Upper lobe of right lung (tissue), 1 donor: ENCODE measurements around the gene LPCAT2. TPM values are rescaled to one million over a fixed set of nuclear protein-coding genes. Genes with fewer than 3 reads are reported as not detected.

Source experiments
- ATAC-seq: fragments of 200-7000 bp; cut with Tn5 transposase; one replicate; pipeline ENCODE4 v1.9.1; 2020; ENCODE audit warnings: mild to moderate bottlenecking, moderate library complexity
- DNase-seq: peaks from one replicate; pipeline ENCODE4 v3.0.0-alpha.2; 2020
- H3K27ac ChIP-seq: fragments of 200-600 bp; one replicate; pipeline ENCODE4 v1.8.0; 2022
- H3K27me3 ChIP-seq: fragments of 200-600 bp; one replicate; pipeline ENCODE4 v1.8.0; 2022; ENCODE audit warnings: mild to moderate bottlenecking
- H3K36me3 ChIP-seq: fragments of 200-600 bp; one replicate; pipeline ENCODE4 v1.8.0; 2022
- H3K4me1 ChIP-seq: fragments of 200-600 bp; one replicate; pipeline ENCODE4 v1.8.0; 2022
- H3K4me3 ChIP-seq: fragments of 200-600 bp; one replicate; pipeline ENCODE4 v1.8.0; 2022; ENCODE audit warnings: mild to moderate bottlenecking
- H3K9me3 ChIP-seq: fragments of 200-600 bp; one replicate; pipeline ENCODE4 v1.8.0; 2022
- intact Hi-C: fragments of 100-400 bp; cut with DNase I; formaldehyde crosslinking; loops from one replicate; pipeline ENCODE4 v1.11.0; 2022
- total RNA-seq: library from RNA; stranded (reverse); fragmentation: NEBNext Ultra II Directional; extraction: Animal tissue kit (Norgen Biotek cat#: 25700); gene quantifications from one replicate; pipeline ENCODE4 v1.2.1, GENCODE V29; 2021
- TF ChIP-seq, protein P1 (sequence below): fragments of 200-600 bp; IDR thresholded peaks from one replicate; pipeline ENCODE4 v1.8.0; 2022; ENCODE audit warnings: antibody characterized with exemption
- donor health status: DM: no; HTN: yes; CAD: no; lungs with severe emphysema.

LPCAT2 gene
- total RNA-seq, 1 donor from 2014 or later, result 32.8 TPM

DNA sequence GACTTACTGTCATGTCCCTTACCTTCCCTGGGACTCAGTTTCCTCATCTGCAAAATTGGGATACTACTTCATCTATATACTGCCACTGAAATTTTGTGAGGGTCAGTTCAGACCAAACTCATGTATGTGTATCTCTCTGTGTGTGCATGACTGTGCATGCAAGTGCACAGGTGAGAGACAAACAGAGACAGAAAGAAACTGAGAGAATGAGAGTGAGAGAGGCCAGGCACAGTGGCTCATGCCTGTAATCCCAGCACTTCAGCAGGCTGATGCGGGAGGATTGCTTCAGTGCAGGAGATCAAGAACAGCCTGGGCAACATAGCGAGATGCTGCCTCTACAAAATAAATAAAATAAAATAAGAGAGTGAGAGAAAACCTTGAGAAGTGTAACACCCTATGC is 114.8 kb downstream of the LPCAT2 start:
- no peak overlapping the region for H3K27ac ChIP-seq
- TF ChIP-seq, protein P1, sequence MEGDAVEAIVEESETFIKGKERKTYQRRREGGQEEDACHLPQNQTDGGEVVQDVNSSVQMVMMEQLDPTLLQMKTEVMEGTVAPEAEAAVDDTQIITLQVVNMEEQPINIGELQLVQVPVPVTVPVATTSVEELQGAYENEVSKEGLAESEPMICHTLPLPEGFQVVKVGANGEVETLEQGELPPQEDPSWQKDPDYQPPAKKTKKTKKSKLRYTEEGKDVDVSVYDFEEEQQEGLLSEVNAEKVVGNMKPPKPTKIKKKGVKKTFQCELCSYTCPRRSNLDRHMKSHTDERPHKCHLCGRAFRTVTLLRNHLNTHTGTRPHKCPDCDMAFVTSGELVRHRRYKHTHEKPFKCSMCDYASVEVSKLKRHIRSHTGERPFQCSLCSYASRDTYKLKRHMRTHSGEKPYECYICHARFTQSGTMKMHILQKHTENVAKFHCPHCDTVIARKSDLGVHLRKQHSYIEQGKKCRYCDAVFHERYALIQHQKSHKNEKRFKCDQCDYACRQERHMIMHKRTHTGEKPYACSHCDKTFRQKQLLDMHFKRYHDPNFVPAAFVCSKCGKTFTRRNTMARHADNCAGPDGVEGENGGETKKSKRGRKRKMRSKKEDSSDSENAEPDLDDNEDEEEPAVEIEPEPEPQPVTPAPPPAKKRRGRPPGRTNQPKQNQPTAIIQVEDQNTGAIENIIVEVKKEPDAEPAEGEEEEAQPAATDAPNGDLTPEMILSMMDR, result no peak

DNA sequence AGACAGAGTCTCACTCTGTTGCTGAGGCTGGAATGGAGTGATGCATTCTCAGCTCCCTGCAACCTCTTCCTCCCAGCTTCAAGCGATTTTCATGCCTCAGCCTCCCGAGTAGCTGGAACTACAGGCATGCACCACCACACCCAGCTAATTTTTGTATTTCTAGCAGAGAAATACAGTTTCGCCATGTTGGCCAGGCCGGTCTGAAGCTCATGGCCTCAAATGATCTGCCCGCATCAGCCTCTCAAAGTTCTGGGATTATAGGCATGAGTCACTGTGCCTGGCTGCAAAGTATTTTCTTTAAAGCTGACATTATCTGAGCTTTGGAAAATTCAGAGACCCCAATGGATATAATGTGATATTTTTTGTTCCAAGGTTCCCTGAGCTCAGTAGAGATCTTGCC is 115.8 kb downstream of the LPCAT2 start:
- TF ChIP-seq, protein P1, result no peak
- Histone ChIP-seq H3K4me1 (no peaks in the 10 kb centered on the region), H3K27ac (no peak overlapping the region), H3K4me3 (no peak overlapping the region), H3K36me3 (no peaks in the 10 kb centered on the region), H3K9me3 (no peaks in the 10 kb centered on the region), H3K27me3 (no peaks in the 10 kb centered on the region)
- ATAC-seq (no peak), DNase-seq (no peak)
- intact Hi-C loops, result no loop called here

More for the DNA sequence above, 114.8 kb downstream of the LPCAT2 start:
- Histone ChIP-seq H3K9me3 (no peaks in the 10 kb centered on the region), H3K4me3 (no peak overlapping the region), H3K27me3 (no peaks in the 10 kb centered on the region), H3K36me3 (no peaks in the 10 kb centered on the region), H3K4me1 (no peaks in the 10 kb centered on the region)
- no peak for DNase-seq
- intact Hi-C loops, result no loop called here
- ATAC-seq, result no peak

DNA sequence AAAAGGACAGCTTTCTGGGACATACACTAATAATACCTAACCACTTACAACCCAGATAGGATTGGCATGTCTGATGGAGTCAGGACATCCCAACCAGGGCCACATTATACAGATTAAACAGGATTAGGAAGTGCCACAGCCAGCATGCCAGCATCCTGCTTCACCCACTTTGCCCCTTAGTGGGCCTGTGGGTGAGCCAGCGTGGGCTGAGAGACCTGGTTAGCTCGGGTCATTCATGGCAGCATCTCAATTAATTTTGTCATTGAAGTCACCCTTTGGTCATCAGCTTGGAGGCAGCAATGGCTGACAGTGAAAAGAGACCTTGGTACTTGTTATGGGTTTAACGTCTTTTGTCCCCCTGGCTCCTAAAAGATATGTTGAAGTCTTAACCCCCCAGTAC is 117.0 kb downstream of the LPCAT2 start:
- ATAC-seq (no peak), DNase-seq (no peak)
- H3K4me3 ChIP-seq, result no peak overlapping the region
- H3K4me1 ChIP-seq, result no peaks in the 10 kb centered on the region
- TF ChIP-seq, protein P1, result no peak
- H3K27me3 ChIP-seq, result no peaks in the 10 kb centered on the region
- no peaks in the 10 kb centered on the region for H3K36me3 ChIP-seq
- H3K27ac ChIP-seq, result no peak overlapping the region
- no peaks in the 10 kb centered on the region for H3K9me3 ChIP-seq
- intact Hi-C loops, result no loop called here

DNA sequence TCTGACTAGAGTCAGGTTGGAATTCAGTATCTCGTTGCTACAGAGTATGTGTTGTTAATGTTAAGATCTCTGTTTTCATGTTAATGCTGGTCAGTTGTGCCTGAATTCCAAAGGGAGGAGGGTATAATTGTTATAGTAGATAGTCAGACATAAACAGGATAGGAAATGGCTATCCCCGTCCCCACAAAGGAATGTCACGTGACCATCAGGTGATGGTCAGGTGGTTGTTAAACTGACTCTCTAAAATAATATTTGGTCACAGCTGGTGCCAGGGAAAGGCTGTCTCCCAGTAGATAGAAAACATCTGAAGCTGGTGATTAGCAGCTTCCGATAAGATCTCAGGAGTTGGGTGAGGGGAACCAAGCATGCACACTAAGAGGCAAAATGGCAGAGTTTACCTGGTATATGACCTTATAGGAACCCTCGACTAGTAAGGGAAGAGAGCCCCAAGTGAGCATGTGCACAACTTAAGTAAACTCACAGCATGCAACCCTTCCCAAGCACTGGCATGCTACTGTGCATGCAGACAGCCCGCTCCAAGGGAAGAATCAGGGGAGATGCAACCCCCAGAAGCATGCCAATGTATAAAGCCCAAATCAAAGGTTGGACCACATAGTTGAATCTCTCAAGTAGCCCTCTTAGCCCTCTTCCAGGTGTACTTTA is 119.6 kb downstream of the LPCAT2 start:
- Histone ChIP-seq H3K9me3 (no peaks in the 10 kb centered on the region), H3K4me1 (no peaks in the 10 kb centered on the region), H3K27me3 (no peaks in the 10 kb centered on the region), H3K4me3 (no peak overlapping the region), H3K27ac (no peak overlapping the region), H3K36me3 (no peaks in the 10 kb centered on the region)
- ATAC-seq (no peak), DNase-seq (no peak)
- intact Hi-C loops, result no loop called here
- TF ChIP-seq, protein P1, result no peak

DNA sequence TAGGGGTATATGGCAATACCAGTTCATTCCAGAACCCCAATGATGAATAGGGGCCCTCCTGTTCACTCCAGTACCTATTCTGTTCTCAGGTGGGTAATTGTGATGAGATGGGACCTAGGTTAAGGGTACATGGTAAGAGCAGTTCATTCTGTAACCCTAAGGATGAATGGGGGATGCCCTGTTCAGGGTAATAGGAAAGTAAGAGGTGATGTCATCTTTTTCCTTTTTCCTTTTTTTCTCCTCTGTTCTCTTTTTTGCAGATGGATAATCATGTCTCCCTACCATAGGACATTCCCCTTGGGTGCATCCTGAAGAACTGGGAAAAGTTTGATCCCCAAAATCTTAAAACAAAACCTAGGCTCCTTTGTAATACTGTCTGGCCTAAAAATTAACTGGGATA is 121.9 kb downstream of the LPCAT2 start:
- TF ChIP-seq, protein P1, result no peak

DNA sequence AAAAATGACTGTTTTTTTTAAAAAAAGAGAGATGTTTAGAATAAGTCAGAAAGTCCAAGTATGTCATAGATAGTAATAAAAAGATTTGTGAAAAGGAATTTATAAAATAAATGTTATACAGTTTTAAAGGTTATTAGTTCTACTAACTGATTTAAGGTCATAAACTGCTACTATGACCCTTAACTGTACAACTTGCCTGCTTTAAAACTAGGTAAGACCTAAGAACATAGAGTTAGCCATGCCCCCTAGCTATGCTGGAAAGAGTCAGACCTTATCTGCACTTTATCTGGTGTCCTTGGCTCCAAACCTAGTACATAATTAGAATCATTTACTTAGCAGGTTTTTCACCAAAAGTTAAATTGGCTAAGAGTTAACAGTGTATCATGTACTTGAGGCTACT is 123.4 kb downstream of the LPCAT2 start:
- H3K4me3 ChIP-seq, result no peak overlapping the region
- ATAC-seq, result no peak
- TF ChIP-seq, protein P1, result no peak
- no peaks in the 10 kb centered on the region for H3K4me1 ChIP-seq
- intact Hi-C loops, result no loop called here
- no peaks in the 10 kb centered on the region for H3K9me3 ChIP-seq
- no peak for DNase-seq
- no peak overlapping the region for H3K27ac ChIP-seq
- H3K27me3 ChIP-seq, result no peaks in the 10 kb centered on the region
- H3K36me3 ChIP-seq, result no peaks in the 10 kb centered on the region

More for the DNA sequence above, 121.9 kb downstream of the LPCAT2 start:
- Histone ChIP-seq H3K27ac (no peak overlapping the region), H3K36me3 (no peaks in the 10 kb centered on the region), H3K27me3 (no peaks in the 10 kb centered on the region), H3K4me1 (no peaks in the 10 kb centered on the region), H3K9me3 (no peaks in the 10 kb centered on the region), H3K4me3 (no peak overlapping the region)
- intact Hi-C loops, result no loop called here
- DNase-seq (no peak), ATAC-seq (no peak)
